A549 (cell line): ENCODE results near the gene TUBB1. TPM values are rescaled to one million over a fixed set of nuclear protein-coding genes. Genes with fewer than 3 reads are reported as not detected.
"Not testable (repeated sequence)": the region's sequence is repeated elsewhere in the genome, so short reads cannot be mapped to it uniquely, and the experiment has no call there.

ENCODE experiments used
- ATAC-seq, 2 experiments: fragments of 200-7000 bp in 1 of 2; fragments of >200 bp in 1 of 2; cut with Nextera tagmentation in 1 of 2; cut with Tn5 transposase in 1 of 2; 3 replicates each; pipeline versions ENCODE4 v1.8.0 to v1.9.1; 2018 to 2020; ENCODE audit warnings: mild to moderate bottlenecking in 1 of 2, moderate library complexity in 1 of 2
- CTCF ChIA-PET: fragments of 300-600 bp; sonication (Branson Sonifier 250); formaldehyde crosslinking; extraction: SDS; loops from one replicate; lab custom pipeline; 2021; ENCODE audit warnings: antibody characterized with exemption, inconsistent platforms; lab: Yijun Ruan, JAX
- POLR2A ChIA-PET: fragments of 350-600 bp; formaldehyde crosslinking; extraction: SDS; loops from one replicate; lab custom pipeline; 2021; ENCODE audit warnings: antibody characterized with exemption, inconsistent platforms; lab: Yijun Ruan, JAX
- DNase-seq, 2 experiments: peaks; one replicate each; pipeline versions ENCODE4 v3.0.0 to v3.0.0-alpha.2; 2011 to 2016; ENCODE audit warnings: low read depth in 1 of 2, low spot score in 1 of 2
- FAIRE-seq: peaks from 2 replicates; lab custom pipeline; 2011; peaks lifted over from hg19 to GRCh38; lab: Jason Lieb, UNC
- H3K27ac ChIP-seq, 2 experiments: fragments of >200 bp; sonication (Bioruptor Twin); formaldehyde crosslinking; 3 replicates each; pipeline ENCODE4 v1.5.1; 2016 to 2017
- H3K4me1 ChIP-seq: fragments of >200 bp; sonication (Bioruptor Twin); formaldehyde crosslinking; 3 replicates; pipeline ENCODE4 v1.6.1; 2016
- H3K4me2 ChIP-seq: fragments of >200 bp; sonication (Bioruptor Twin); formaldehyde crosslinking; 3 replicates; pipeline ENCODE4 v1.6.1; 2016
- H3K4me3 ChIP-seq: fragments of >200 bp; sonication (Bioruptor Twin); formaldehyde crosslinking; 3 replicates; pipeline ENCODE4 v1.5.1; 2016
- H3K9me3 ChIP-seq: fragments of >200 bp; sonication (Bioruptor Twin); formaldehyde crosslinking; 3 replicates; pipeline ENCODE4 v1.6.1; 2016
- CHD2 ChIP-seq: fragments of 150-350 bp; IDR thresholded peaks from 2 replicates; pipeline ENCODE4 v1.6.1; 2014; ENCODE audit warnings: low read length; ENCODE audit not compliant: partially characterized antibody
- FOSB ChIP-seq: fragments of 250-450 bp; sonication (Bioruptor Pico); IDR thresholded peaks from 2 replicates; pipeline ENCODE4 v1.5.0; 2020; ENCODE audit warnings: mild to moderate bottlenecking, moderate library complexity
- FOSL2 ChIP-seq, 2 experiments: fragments of 450-650 bp in 1 of 2; fragments of >200 bp in 1 of 2; sonication (Bioruptor Twin) in 1 of 2; formaldehyde crosslinking; IDR thresholded peaks; 2 replicates each; pipeline versions ENCODE4 v1.5.0 to v1.6.1; 2016 to 2020; ENCODE audit warnings: mild to moderate bottlenecking in 1 of 2, moderate library complexity in 1 of 2
- FOXS1 ChIP-seq: fragments of 250-450 bp; sonication (Bioruptor Pico); IDR thresholded peaks from 2 replicates; pipeline ENCODE4 v1.5.0; 2020; ENCODE audit warnings: mild to moderate bottlenecking, moderate library complexity
- GATA3 ChIP-seq: IDR thresholded peaks from 2 replicates; pipeline ENCODE4 v1.6.1; 2012; ENCODE audit warnings: borderline replicate concordance
- HEYL ChIP-seq: fragments of 250-450 bp; sonication (Bioruptor Pico); IDR thresholded peaks from 2 replicates; pipeline ENCODE4 v1.8.0; 2021; ENCODE audit warnings: mild to moderate bottlenecking, moderate library complexity
- HOXB5 ChIP-seq: fragments of 250-450 bp; sonication (Bioruptor Pico); IDR thresholded peaks from 2 replicates; pipeline ENCODE4 v1.5.0; 2020; ENCODE audit warnings: mild to moderate bottlenecking, moderate library complexity
- JUNB ChIP-seq: fragments of >200 bp; sonication (Bioruptor Twin); formaldehyde crosslinking; IDR thresholded peaks from 2 replicates; pipeline ENCODE4 v1.6.1; 2016
- MAFK ChIP-seq: fragments of 450-650 bp; IDR thresholded peaks from 2 replicates; pipeline ENCODE4 v1.6.1; 2014; ENCODE audit not compliant: partially characterized antibody
- MYC ChIP-seq: IDR thresholded peaks from 2 replicates; pipeline ENCODE4 v1.6.1; 2012; ENCODE audit warnings: mild to moderate bottlenecking, inconsistent platforms, low read length, improper control_type of control experiment, borderline replicate concordance
- NFE2L2 ChIP-seq: fragments of 150-350 bp; conservative IDR thresholded peaks from 2 replicates; pipeline ENCODE4 v1.6.1; 2014; ENCODE audit warnings: low read length
- NR3C1 ChIP-seq: fragments of >200 bp; sonication (Bioruptor Twin); formaldehyde crosslinking; IDR thresholded peaks from 3 replicates; pipeline ENCODE4 v1.6.1; 2017
- PHF8 ChIP-seq: fragments of 200-600 bp; sonication (generic); IDR thresholded peaks from 2 replicates; pipeline ENCODE4 v1.6.1; 2016; ENCODE audit warnings: low read depth, mild to moderate bottlenecking, antibody characterized with exemption, moderate library complexity, borderline replicate concordance
- RARB ChIP-seq: fragments of 250-450 bp; sonication (Bioruptor Pico); IDR thresholded peaks from 2 replicates; pipeline ENCODE4 v1.8.0; 2021; ENCODE audit warnings: mild to moderate bottlenecking, moderate library complexity
- RCOR1 ChIP-seq: fragments of 150-350 bp; IDR thresholded peaks from 2 replicates; pipeline ENCODE4 v1.6.1; 2014; ENCODE audit warnings: antibody characterized with exemption, low read length, low read depth
- WGBS: methylation state at CpG from one replicate; pipeline ENCODE4 v1.1.6; 2017; ENCODE audit errors: missing lambda C conversion rate; 5-methylcytosine and 5-hydroxymethylcytosine counted together
- polyA plus RNA-seq, 4 experiments: library from polyadenylated mRNA; depleted of rRNA in 3 of 4; stranded (reverse); fragments of >200 nt; fragmentation: RNase III in 1 of 4; extraction: RNeasy Plus Mini Kit Qiagen cat#74134 plus additional on column Dnase treatment in 1 of 4; gene quantifications; 2 replicates in 3 of 4; 3 replicates in 1 of 4; pipeline ENCODE4 v1.2.3, GENCODE V29; 2011 to 2017
- TF ChIP-seq, protein P1 (sequence below): fragments of >200 bp; sonication (Bioruptor Twin); formaldehyde crosslinking; IDR thresholded peaks from 3 replicates; pipeline ENCODE4 v1.6.1; 2016
- TF ChIP-seq, protein P2 (sequence below): fragments of 200-600 bp; sonication (generic); IDR thresholded peaks from 2 replicates; pipeline ENCODE4 v1.6.1; 2016; ENCODE audit warnings: antibody characterized with exemption, mild to moderate bottlenecking, moderate library complexity

Gene TUBB1
- polyA plus RNA-seq, 2 of the 4 experiments (the other 2 are of a cell fraction) = 0.03 TPM; not detected in 1

DNA sequence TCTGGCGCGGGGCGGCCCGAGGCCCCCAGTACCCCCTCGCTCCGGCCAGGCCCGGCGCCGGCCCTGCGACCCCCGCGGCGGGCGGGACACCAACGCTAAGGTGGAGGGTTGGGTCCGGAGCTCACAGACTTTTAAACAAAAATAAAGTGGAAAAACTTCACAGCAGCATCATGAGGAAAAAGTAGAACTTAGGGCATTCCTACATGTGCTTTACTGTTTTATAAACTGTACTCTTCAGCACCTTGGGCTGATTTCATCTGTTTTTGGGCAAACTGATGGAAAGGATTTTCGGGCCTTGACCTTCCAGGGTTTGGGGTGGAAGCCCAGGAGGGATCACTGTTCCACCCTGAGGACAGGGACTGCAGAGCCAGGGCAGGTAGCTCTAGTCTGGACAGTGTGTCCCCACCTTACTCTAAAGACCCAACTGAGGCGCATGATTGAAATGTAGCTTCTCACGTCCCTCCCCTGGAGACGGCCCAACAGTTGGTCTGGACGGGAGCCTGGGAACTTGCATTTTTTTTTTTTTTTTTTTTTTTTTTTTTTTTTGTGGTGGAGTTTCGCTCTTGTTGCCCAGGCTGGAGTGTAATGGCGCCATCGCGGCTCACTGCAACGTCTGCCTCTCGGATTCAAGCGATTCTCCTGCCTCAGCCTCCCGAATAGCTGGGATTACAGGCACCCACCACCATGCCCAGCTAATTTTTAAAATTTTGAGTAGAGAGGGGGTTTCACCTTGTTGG lies 37.4 kb upstream of the TUBB1 start:
- no peak for TF ChIP-seq MAFK
- TF ChIP-seq PHF8 = peak; percentile 42; the same call in 1 of the 2 replicates
- TF ChIP-seq FOXS1 = no peak
- ChIA-PET POLR2A (interaction anchor here (0.5 to 3.9 kb wide), 5 partner anchors 9 to 514 kb away, joined by 3 to 35 read pairs (median 4); partner anchors contain the start of gene ATP5F1E), CTCF (interaction anchor here (0.6 to 1.3 kb wide), 3 partner anchors 16 to 112 kb away, joined by 3 to 5 read pairs (median 4); no protein-coding TSS in a partner anchor)
- WGBS = 14% methylated on average over 24 of the region's 29 CpGs
- peaks cover 6% of the 10 kb centered on the region; the same call in 1 of the 3 replicates for H3K4me1 ChIP-seq
- H3K27ac ChIP-seq = peak overlapping the region; percentile 97
- no peak for FAIRE-seq
- peak overlapping the region; percentile 71 for H3K4me3 ChIP-seq
- ATAC-seq = peak; percentile 58 to 62
- H3K9me3 ChIP-seq = no peaks in the 10 kb centered on the region
- DNase-seq = peak; percentile 31 to 67
- peak overlapping the region; percentile 92 for H3K4me2 ChIP-seq

DNA sequence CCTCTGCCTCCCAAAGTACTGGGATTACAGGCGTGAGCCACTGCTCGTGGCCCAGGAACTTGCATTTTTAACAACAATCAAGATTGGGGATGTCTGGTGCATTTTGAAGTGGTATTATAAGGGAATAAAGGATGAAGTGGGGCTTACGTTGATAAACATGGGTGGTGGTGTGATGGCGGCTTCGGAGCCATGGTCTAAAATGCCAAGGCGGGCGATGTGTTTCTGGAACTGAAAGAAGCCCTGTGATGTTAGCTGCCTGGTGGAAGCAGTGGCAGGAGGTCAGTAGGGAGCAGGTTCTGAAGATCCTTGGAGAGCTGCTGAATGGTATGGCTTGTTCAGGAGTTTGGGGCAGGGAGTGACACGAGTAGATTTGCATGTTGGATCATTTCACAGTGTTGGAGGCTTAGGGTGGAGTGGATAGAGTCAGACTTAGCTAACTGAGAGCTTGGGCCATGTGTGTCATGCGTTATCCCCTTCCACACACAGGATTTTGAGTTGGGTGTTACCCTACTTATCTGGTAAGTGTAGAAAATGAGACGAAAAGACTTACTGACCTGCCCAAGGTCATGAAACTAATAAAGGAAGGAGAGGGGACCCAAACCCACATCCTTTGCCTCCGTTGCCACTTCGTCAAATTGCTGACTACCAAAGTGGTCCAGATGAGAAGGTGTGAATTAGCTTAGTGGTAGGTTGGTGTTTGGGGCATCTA lies 36.7 kb upstream of the TUBB1 start:
- Histone ChIP-seq H3K4me2 (peak overlapping the region; percentile 92), H3K9me3 (no peaks in the 10 kb centered on the region), H3K4me1 (peaks cover 6% of the 10 kb centered on the region; the same call in 1 of the 3 replicates), H3K27ac (peak overlapping the region in 1 of 2 experiments; percentile 97; a peak in 3 of 6 replicates), H3K4me3 (peak overlapping the region; percentile 71)
- ChIA-PET CTCF (interaction anchor here (1.0 to 1.3 kb wide), 2 partner anchors 15 to 112 kb away, joined by 3 to 5 read pairs; no protein-coding TSS in a partner anchor), POLR2A (interaction anchor here (0.7 to 3.9 kb wide), 5 partner anchors 8 to 116 kb away, joined by 3 to 35 read pairs (median 6); partner anchors contain the start of gene ATP5F1E)
- TF ChIP-seq NFE2L2 = no peak
- no peak for TF ChIP-seq FOSB (CRISPR knock-in tag)
- no peak for TF ChIP-seq CHD2
- no peak for TF ChIP-seq HOXB5 (CRISPR knock-in tag)
- no peak for TF ChIP-seq MYC
- no peak for ATAC-seq
- no peak for DNase-seq
- FAIRE-seq = no peak
- WGBS = 94% methylated on average over 12 of the region's 12 CpGs

DNA sequence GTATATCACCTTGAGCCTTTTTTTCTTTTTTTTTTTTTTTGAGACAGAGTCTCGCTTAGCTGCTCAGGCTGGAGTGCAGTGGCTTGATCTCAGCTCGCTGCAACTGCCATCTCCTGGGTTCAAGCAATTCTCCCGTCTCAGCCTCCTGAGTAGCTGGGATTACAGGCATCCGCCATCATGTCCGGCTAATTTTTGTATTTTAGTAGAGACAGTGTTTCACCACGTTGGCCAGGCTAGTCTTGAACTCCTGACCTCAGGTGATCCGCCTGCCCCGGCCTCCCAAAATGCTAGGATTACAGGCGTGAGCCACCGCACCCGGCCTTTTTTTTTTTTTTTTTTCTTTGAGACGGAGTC lies 36.1 kb upstream of the TUBB1 start:
- CTCF ChIA-PET, H3K4me1 ChIP-seq, H3K4me2 ChIP-seq, FAIRE-seq, H3K27ac ChIP-seq, ATAC-seq, H3K4me3 ChIP-seq, DNase-seq, H3K9me3 ChIP-seq: not testable (repeated sequence)
- POLR2A ChIA-PET = interaction anchor here (0.7 to 3.9 kb wide), 4 partner anchors 10 to 116 kb away, joined by 6 to 35 read pairs (median 6); partner anchors contain the start of gene ATP5F1E
- 96% methylated on average over 12 of the region's 12 CpGs for WGBS

DNA sequence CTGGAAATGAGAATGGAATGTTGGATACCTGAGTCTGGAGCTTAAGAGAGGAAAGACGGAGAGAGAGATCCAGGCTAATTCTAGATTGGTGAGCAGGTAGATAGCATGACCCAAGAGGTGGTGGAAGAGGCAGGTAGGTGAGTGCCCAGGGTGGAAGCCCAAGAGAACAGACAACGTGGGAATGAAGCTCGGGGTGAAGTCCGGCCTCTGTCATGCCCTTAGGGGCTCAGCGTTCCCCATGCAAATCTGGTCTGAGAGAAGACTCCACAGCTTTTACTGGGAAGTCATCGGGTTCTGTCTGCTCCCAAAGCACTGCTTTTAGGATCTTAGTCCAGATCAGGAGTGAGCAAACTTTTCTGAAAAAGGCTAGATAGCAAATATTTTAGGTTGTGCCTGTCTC lies 34.5 kb upstream of the TUBB1 start:
- 86% methylated on average over 6 of the region's 6 CpGs for WGBS
- Histone ChIP-seq H3K9me3 (no peaks in the 10 kb centered on the region), H3K27ac (no peak overlapping the region), H3K4me1 (peaks cover 6% of the 10 kb centered on the region; the same call in 1 of the 3 replicates), H3K4me3 (no peak overlapping the region), H3K4me2 (no peak overlapping the region)
- no peak for DNase-seq
- ATAC-seq = no peak
- TF ChIP-seq MAFK (no peak), RCOR1 (no peak), HEYL (CRISPR knock-in tag) (no peak), GATA3 (no peak), JUNB (no peak), FOXS1 (no peak), NR3C1 (no peak), CHD2 (no peak), FOSB (CRISPR knock-in tag) (no peak), FOSL2 (IDR thresholded peaks at IDR 0.05) (no peak), FOSL2 (CRISPR knock-in tag; IDR thresholded peaks at IDR 0.05) (no peak), RARB (CRISPR knock-in tag) (no peak)
- TF ChIP-seq, protein P1, sequence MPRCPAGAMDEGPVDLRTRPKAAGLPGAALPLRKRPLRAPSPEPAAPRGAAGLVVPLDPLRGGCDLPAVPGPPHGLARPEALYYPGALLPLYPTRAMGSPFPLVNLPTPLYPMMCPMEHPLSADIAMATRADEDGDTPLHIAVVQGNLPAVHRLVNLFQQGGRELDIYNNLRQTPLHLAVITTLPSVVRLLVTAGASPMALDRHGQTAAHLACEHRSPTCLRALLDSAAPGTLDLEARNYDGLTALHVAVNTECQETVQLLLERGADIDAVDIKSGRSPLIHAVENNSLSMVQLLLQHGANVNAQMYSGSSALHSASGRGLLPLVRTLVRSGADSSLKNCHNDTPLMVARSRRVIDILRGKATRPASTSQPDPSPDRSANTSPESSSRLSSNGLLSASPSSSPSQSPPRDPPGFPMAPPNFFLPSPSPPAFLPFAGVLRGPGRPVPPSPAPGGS = no peak
- TF ChIP-seq, protein P2, sequence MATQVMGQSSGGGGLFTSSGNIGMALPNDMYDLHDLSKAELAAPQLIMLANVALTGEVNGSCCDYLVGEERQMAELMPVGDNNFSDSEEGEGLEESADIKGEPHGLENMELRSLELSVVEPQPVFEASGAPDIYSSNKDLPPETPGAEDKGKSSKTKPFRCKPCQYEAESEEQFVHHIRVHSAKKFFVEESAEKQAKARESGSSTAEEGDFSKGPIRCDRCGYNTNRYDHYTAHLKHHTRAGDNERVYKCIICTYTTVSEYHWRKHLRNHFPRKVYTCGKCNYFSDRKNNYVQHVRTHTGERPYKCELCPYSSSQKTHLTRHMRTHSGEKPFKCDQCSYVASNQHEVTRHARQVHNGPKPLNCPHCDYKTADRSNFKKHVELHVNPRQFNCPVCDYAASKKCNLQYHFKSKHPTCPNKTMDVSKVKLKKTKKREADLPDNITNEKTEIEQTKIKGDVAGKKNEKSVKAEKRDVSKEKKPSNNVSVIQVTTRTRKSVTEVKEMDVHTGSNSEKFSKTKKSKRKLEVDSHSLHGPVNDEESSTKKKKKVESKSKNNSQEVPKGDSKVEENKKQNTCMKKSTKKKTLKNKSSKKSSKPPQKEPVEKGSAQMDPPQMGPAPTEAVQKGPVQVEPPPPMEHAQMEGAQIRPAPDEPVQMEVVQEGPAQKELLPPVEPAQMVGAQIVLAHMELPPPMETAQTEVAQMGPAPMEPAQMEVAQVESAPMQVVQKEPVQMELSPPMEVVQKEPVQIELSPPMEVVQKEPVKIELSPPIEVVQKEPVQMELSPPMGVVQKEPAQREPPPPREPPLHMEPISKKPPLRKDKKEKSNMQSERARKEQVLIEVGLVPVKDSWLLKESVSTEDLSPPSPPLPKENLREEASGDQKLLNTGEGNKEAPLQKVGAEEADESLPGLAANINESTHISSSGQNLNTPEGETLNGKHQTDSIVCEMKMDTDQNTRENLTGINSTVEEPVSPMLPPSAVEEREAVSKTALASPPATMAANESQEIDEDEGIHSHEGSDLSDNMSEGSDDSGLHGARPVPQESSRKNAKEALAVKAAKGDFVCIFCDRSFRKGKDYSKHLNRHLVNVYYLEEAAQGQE = no peak
- ChIA-PET POLR2A (no interaction called here), CTCF (interaction anchor here (1.1 kb wide), 1 partner anchor 10 kb away, joined by 7 read pairs; no protein-coding TSS in a partner anchor)
- no peak for FAIRE-seq
